ENCODE results near the gene PPM1H.

PPM1H gene

DNA sequence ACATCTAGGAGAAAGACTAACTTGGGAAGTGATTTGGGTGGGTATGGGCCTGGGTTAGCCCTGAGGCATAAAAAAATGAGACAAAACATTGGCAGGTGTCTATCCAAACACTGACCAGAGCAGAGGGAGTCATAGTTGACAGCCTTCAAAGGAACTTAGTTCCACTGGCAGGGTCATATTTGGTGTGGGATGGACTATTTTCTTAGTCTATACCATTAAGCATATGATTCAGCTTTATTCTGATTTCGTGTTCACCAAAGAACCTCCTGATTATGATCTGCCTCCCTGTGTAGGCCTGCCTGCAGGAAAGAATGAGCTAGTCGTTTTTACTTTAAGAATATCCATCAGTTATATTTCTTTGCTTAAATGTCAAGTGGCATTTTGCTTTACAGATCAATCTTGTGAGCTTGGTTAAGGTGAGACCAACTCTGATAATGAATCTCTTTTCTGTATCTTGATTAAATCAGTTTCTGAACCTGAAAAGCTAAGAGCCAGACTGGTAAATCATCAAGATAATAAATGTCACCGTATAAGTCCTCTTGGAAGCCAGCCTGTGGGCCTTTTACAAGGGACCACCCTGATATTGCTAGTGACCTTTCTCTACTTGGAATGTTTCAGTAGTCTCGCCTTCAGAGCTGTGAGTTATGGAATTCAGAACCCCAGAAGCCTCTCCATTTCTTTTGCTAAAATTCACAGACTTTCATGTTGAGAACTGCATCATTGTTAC lies 285.4 kb downstream of the PPM1H start:
- DNase-seq (ENCODE audit: low read depth) = no peak

DNA sequence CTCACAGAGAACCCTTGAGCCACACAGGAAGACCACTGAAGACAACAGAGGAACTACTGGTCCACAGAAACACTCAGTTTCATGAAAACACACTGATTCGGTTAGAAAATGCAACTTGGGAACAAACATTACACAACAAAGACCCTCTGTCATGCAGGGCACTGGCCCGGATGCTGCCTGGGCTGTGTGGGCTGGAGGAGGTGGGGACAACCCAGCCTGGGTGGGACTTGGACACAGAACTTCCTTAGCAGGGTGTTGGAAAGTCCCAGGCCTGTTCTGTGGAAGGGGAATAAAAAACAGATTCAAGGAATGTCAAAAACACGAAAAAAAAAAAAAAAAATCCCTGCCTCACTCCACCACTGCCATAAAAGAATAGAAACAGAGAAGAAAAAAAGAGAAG lies 287.4 kb downstream of the PPM1H start:
- DNase-seq (ENCODE audit: low read depth) = no peak

DNA sequence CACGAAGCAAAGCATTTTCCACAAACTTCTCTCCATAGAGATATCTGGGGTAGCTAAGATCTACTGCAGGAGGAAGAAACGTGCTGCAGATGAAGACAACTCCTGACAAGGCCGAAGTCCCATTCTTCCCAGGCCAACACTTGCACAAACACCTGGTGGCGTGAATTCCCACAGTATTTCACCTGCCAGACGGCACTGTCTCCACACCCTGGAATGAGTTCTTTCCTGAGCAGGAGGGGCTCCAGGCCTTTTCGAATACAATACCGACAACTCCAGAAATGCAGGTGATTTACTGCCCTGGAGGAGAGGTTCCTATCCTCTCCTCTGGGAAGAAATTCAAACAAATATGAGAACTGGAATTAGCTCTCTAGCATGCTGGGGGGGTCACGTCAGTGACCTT lies 288.4 kb downstream of the PPM1H start:
- DNase-seq (ENCODE audit: low read depth) = no peak

DNA sequence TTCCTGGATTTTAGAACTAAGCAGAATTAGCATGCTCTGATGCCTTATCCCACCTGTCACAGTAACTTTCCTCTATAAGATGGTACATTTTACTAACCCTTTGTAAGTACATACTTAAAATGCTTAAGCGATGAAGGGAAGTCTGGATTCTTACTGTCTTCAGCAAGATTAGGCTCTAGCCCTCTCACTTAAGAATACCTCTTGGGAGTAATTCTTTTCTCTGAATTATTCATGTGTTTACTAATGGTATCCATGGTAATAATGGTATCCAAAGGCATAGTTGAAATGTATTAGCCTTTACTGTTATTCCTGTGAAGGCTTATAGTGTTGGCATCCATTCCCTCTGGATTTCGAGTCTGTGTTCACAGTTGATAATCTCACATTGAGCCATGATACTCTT lies 291.5 kb downstream of the PPM1H start:
- no peak for DNase-seq (ENCODE audit: low read depth)

DNA sequence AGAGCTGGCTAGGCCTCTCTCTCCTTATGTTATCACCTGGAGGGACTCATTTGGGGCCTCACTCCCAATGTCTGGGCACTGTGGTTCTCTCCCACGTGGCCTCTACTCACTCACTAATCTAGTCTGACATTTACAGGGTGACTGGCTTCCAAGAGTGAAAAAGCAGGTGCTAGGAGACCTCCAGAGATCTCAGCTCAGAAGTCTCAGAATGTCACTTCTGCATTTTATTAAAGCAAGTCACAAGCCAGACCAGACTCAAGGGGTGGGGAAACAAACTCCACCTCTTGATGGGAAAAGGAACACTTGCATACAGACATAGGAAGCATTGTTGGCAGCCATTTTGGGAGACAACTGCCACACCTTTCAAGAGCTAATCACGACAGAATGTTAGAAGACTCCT lies 292.5 kb downstream of the PPM1H start:
- no peak for DNase-seq (ENCODE audit: low read depth)

DNA sequence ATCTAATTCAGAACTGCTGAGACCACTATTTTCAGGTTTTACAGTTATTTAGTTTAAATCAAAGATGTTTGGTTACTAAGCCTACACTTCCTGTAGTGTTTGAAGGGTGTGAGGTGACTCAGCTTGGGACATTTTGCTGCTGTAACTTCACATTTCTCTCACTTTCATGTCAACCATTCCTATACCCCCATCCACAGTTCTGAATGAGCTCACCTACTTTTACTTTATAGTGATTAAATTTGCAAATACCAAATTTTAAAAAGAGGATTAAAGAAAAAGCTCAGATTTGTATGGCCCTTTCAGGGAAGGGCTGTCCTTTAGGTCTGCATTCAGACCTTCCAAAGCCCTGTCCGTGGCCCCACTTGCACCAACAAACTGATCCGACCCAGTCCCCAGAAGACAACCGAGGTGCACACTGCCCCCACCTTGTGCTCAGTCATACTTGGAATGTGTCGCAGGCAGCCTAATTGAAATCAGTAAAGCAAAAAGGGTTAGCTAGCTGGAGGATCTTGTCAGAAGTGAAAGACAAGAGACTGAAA lies 294.0 kb downstream of the PPM1H start:
- no peak for DNase-seq (ENCODE audit: low read depth)

DNA sequence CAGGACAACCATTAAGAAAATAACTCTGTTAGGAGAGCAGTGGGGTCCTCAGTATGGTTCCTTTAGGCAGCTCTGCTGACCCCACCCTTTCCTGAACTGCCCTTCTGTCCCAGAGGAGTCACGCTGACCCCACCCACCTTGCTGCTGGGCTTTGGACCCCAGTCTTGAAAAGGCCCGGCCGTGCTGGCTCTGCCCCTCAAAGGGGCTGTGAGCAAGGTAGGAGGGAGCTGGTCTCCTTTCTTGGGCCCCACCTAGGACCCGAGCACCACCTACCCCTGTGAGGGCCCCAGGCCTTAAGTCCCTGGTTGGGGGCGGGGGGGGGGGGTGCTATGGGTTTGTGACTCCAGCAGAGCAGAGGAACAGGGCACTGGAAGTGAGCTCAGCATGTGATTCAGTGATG lies 297.3 kb downstream of the PPM1H start:
- no peak for DNase-seq (ENCODE audit: low read depth)

DNA sequence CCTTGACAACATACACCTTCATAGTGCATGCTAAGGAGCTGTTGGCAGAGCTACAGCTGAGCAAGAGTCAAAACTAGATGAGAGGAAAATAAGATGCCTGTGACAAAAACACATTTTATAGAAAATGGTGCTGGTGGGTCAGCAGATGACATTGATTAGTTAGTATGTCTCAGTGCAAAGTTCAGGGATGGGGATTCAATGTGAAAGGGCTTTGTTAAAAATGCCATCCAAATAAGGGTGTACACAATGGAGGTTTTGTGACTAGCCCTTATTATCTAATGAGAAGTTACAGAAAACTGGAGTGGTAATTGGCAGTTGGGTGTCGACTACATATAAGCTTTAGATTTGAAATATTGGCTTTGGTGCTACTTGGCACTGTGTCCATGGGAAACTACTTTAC lies 299.3 kb downstream of the PPM1H start:
- no peak for DNase-seq (ENCODE audit: low read depth)

DNA sequence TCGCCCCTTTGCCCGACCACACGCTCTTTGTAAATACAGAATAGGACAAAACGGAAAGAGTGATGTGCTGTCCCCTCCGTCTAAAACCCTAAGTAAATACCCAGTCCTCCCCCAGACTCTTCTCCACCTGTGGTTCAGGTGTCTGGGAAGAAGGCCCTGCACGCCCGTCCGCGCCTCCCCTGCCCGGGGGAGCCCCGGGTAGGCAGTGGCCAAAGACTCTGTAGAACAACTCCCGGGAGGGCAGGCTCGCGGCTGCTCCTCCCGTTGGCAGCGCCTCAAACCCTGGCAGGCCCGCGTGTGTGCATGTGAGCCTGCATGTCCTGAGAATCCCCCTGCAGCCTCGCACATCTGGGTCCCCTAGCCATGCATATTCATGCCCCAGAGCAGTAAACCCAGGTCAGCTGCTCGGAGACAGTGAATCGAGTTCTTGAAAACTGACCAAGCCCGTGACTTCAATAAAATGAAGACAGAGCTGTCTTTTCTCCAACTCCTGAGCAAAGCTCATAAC lies 302.5 kb downstream of the PPM1H start:
- DNase-seq (ENCODE audit: low read depth) = no peak

DNA sequence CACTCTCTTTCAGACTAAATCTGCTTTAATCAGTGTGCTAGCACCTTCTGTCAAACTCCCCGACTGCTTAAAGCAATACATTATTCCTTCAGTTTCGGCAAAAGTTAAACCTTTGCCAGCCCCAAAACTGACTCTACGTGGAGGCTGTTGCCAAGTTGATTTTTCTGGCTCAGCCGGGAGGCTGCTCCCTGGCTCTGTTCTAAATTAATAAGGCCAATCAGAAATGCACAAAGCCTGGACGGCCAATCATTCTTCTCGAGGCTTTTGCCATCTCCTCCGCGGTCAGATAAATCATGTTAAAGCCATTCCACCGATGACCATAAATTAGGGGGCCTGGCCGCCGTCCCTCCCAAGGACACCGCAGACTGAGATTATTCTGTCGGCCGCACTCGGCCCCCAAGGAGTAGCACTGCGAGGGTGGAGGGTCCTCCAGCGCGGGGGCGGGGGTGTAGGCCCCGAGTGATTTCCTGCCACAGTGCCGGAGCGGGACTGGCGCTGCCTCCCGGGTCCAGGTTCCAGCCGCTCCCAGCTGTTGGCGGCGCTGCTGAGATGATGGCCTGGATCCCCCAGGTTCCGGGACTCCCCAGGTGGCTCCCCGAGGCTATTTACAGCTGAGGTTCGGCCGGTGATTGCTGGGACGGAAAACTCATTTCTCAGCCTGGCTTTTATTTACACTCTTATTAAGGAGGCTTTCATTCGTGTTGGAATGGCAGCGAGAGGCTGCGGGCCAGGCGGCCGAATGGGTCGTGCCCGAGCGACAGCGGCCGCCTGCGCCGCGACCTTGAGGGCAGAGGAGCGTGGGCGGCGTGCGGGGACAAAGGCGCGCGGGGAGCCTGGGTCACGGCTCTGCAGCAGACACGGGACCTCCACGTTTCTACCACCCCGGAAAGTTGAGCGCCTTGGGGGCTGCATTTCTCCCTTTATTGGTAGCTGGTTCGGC lies 303.2 kb downstream of the PPM1H start:
- DNase-seq (ENCODE audit: low read depth) = peak; percentile 24

DNA sequence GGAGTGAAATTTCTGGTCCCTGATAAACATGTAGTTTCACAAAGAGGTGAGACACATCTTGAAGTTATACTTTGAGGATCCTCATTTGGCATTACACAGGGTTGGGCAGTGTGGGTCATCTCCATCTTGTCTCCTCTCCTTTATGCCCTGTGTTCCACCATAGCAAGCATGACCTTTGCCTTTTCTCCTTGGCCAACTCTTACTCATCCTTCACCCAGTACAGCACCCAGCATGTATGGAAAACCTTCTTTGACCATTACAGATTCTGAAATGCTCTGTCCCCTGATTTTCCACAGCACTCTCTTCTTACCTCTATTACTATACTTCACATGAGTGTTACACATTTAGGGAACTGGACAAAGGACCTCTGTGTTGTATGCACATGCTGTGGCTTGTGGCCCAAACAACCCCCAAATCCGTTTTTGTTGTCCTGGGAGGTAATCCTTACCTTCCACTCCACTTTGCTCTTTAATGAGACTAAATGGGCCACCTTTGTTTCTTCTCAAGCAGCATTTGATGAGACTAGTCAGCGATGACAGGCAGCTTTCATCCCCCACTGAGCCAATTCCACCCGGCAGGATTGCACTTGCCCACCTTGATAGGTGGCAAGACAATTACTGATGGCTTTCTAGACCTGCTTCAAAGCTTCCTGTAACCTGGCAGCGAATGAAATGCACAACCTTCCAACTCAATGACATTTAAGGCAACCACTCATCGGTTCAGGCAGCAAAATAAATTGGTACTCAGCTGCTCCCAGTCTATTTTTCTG lies 304.8 kb downstream of the PPM1H start:
- DNase-seq (ENCODE audit: low read depth) = no peak

DNA sequence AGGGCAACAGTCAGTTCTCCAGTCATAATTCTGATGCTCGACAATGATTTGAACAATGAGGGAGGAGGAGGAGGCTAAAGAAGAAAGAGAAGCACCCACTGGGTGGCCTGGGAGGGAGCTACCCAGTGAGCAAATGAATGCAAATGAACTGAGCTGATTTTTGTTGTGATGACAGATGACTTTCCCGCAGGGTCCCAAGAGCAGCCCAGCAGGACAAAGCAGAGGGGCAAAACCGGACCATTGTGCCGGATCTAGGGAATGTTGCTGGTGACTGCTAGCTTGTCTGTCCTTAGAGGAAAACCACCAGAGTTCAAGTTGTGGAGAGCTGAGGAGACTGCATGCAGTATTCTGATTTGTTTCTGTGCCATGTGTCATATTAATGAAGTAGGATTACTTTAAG lies 305.5 kb downstream of the PPM1H start:
- DNase-seq (ENCODE audit: low read depth) = no peak

DNA sequence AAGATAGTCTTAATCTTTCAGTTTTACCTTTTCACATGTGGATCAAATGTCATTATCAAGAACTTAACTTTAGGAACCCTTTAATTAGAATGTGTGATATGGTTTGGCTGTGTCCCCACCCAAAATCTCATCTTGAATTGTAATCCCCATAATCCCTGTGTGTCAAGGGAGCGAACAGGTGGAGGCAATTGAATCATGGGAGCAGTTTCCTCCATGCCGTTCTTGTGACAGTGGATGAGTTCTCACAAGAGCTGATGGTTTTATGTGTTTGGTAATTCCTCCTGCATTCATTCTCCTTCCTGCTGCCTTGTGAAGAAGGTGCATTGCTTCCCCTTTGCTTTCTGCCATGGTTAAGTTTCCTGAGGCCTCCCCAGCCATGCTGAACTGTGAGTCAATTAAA lies 307.8 kb downstream of the PPM1H start:
- no peak for DNase-seq (ENCODE audit: low read depth)

DNA sequence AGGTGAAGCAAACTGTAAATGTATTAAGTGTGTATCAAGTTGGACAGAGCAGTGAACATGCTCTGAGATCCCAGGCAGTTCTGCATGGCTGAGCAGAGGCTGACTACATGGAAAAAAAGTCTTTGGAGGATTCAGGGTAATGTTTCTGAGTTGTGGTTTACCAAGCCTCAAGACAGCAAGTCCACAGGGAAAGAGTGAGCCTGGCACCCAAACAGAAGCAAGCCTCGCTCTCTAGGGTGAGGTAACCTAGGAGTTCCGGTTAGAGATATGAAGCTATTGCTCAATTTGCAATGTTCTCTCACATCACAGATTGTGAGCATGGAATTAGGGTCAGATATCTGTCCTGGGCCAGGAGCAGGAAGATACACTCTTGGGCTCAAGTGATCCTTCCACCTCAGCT lies 309.7 kb downstream of the PPM1H start:
- DNase-seq (ENCODE audit: low read depth) = no peak

DNA sequence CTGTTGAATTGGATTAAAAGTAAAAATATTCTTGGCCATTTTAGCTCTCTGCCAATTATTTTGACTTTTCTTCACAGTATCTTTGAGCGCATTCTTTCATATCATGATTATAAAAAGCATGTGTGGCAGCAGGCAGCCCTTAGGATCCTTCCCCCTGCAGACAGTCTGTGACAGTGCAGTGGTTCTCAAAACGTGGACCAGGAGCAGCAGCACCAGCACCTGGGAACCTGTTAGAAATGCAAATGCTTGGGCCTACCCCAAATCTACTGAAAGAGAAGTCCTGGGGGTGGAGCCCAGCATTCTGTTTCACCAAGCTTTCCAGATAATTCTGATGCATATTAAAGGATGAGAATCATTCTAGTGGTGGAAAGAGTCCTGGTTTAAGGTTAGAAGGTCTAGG lies 312.8 kb downstream of the PPM1H start:
- no peak for DNase-seq (ENCODE audit: low read depth)

DNA sequence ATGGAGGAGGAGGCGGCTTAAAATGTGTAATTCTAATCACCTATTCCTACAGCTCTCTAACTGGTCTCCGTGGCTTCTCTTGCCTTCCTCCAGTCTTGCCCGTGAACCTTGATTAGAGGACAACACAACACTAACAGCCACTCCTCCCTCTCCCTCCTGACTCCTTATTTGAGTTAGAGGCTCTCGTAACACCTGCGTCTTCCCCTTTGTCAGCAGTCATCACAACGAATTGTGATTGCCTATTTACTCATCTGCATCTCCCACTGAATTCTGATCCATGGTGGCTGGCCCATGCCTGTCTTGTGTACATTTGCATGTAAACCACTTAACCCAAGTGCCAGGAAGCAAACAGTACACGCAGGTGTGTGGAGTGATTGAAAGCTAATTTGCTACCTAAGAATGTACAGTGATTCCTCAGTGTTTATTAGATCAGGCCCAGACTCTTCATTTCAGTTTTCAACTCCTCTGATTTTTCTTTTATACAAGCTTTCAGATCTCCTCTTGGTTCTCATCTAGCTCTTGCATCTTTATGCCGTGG lies 313.8 kb downstream of the PPM1H start:
- DNase-seq (ENCODE audit: low read depth) = no peak

DNA sequence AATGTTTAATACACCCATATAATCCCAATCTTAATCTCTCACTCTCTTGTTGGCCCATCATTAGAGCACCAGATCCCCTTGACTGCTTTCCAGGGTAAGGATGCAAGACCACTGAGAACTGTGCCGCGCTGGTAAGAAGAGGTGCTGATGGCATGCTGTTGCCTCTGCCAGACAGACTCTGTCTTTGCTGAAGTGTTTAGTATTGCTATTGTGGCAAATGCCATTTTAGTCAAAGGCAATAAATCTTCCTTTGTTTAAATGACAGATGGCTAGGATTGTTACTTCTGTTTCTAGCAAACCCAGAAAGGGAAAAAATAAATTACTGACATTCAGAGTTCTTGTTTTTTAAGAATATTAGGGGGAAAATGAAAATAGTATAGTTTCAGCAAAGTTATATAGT lies 316.0 kb downstream of the PPM1H start:
- no peak for DNase-seq (ENCODE audit: low read depth)

DNA sequence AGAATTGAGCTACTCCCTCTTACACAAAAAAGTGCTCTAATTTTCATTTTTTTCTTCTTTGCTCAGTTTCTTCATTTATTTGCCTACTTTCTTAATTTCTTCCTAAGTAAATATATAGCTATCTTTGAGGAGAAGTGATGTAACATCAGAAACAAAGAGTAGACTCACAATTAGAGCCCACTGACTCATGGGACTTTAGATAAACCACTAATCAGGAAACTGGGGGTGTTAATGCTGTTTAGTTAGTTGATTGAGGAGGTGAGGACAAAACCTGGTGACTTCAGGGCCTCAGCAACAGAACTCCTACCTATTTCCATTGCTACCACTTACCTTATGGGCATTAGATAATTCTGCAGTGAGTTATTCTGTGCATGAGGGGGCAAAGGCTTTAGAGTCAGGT lies 316.6 kb downstream of the PPM1H start:
- DNase-seq (ENCODE audit: low read depth) = no peak

DNA sequence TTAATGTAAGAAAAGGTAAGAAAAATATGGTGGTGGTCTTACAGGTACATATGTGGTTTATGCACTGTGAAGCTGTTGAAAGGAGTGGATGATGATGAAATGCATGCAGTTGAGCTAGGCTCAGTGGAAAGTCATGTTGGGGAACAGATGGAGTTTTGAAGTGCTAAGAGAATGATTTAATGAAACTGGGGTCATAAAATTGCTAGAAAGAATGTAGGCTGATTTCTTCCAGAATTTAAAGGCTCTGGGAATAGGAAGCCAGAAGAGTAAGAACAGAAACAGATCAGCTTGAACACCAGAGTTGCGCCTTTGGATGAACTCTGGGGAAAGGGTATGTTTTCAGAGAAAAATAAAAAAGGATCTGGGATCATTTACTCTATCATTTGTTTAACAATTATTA lies 321.9 kb downstream of the PPM1H start:
- DNase-seq (ENCODE audit: low read depth) = no peak

DNA sequence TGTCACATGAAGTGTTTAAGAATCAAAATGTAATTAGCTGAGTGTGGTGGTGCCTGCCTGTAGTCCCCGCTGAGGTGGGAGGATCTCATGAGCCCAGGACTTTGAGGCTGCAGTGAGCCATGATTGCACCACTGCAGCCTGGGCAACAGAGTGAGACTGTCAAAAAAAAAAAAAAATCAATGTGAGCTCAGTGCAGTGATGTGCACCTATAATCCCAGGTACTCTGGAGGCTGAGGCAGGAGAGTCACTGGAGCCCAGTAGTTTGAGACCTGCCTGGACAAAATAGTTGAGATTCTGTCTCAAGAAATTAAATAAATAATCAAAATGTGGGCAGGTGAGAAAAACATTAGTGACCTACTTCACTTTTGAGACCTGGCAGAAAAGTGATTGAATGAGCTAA lies 328.3 kb downstream of the PPM1H start:
- DNase-seq (ENCODE audit: low read depth) = no peak

DNA sequence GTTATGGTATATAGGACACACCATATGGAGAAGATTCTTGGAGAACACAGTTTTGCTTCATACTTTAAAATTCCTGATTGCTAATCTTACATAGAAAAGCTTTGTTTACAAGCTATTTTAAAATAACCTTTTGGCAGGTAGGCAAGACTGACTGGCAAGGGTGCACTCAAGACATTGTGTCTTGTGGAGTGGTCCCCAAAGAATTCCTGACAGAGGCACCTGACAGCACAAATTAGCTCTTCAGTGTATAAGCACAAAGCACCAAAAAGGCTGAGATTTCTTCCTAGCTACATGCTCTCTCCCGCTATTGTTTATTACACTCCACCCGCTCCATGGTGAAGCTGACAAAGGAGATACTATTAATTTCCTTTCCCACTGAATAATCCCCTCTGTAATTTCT lies 329.0 kb downstream of the PPM1H start:
- no peak for DNase-seq (ENCODE audit: low read depth)

DNA sequence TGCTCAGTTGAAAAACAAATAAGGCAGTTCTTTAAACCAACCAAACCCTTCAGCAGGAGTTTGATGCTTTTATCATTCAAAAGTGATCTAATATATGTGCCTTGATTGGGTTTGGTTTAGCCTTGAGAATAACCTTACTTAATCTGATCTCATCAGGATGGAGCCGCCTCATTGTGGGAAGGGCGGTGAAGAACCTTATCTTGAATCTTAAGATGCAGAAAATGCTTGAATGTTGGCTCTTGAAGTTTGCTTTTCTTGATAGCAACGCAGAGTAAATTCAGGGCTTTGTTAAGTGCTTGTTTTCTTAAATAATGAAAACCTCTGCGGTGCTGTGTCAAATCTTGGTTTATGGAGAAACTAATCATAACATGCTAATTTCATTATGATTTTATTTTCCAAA lies 330.1 kb downstream of the PPM1H start:
- DNase-seq (ENCODE audit: low read depth) = no peak

All from non-pigmented ciliary epithelial cell (primary cell).